ENCODE results near the gene PKIB. TPM values are rescaled to one million over a fixed set of nuclear protein-coding genes. Genes with fewer than 3 reads are reported as not detected.
A peak's percentile ranks its signal among the peaks of the same experiment; 100 is the strongest.
"Not testable (repeated sequence)": the region's sequence is repeated elsewhere in the genome, so short reads cannot be mapped to it uniquely, and the experiment has no call there.

PKIB gene
- total RNA-seq, 4 donors from 2014 or later: 0.26 to 6.7 (median 3.2) TPM

- Histone ChIP-seq H3K36me3 (no peaks in the 10 kb centered on the region), H3K9me3 (no peaks in the 10 kb centered on the region), H3K4me1 (peaks cover 0 to 25% (median 5%) of the 10 kb centered on the region in 3 donors), H3K4me3 (no peak overlapping the region), H3K27ac (peak overlapping the region in 3 of 4 donors; percentile 56 to 75 (median 59)), H3K27me3 (no peaks in the 10 kb centered on the region)
- intact Hi-C loops (cut with DNase I): no loop called here
- no peak for DNase-seq
- 37% methylated on average over 3 of the region's 3 CpGs for WGBS, 2 donors
- TF ChIP-seq POLR2A (IDR thresholded peaks at IDR 0.05): no peak
- TF ChIP-seq CTCF (IDR thresholded peaks at IDR 0.05): no peak
These were observed 126.4 kb downstream of the PKIB start for GRCh38 chr6:122736616-122737015.

- Histone ChIP-seq H3K4me3 (no peak overlapping the region), H3K27ac (no peak overlapping the region), H3K9me3 (no peaks in the 10 kb centered on the region), H3K4me1 (peaks cover 0 to 19% (median 4%) of the 10 kb centered on the region in 3 donors), H3K36me3 (no peaks in the 10 kb centered on the region), H3K27me3 (no peaks in the 10 kb centered on the region)
- no peak for DNase-seq
- TF ChIP-seq CTCF (IDR thresholded peaks at IDR 0.05) (no peak), POLR2A (IDR thresholded peaks at IDR 0.05) (no peak)
- 93 to 97% methylated on average over 2 of the region's 2 CpGs for WGBS, 2 donors
- intact Hi-C loops (cut with DNase I): no loop called here
These were observed 129.9 kb downstream of the PKIB start for GRCh38 chr6:122740091-122740490.

GRCh38 chr6:122740936-122741335, 130.7 kb downstream of the PKIB start:
- Histone ChIP-seq H3K27me3 (no peaks in the 10 kb centered on the region), H3K9me3 (no peaks in the 10 kb centered on the region), H3K4me1 (peaks cover 0 to 12% (median 0%) of the 10 kb centered on the region in 3 donors), H3K4me3 (no peak overlapping the region), H3K36me3 (no peaks in the 10 kb centered on the region), H3K27ac (no peak overlapping the region)
- TF ChIP-seq POLR2A (IDR thresholded peaks at IDR 0.05) (no peak), CTCF (IDR thresholded peaks at IDR 0.05) (no peak)
- 76 to 92% methylated on average over 2 of the region's 2 CpGs for WGBS, 2 donors
- intact Hi-C loops (cut with DNase I): no loop called here
- DNase-seq: no peak

- H3K9me3 ChIP-seq; H3K27ac ChIP-seq; H3K4me3 ChIP-seq; H3K27me3 ChIP-seq; H3K36me3 ChIP-seq; H3K4me1 ChIP-seq; DNase-seq; intact Hi-C loops (cut with DNase I): not testable (repeated sequence)
- 31 to 38% methylated on average over 7 to 8 of the region's 8 CpGs for WGBS, 2 donors
- peak in 2 of 6 experiments; percentile 4 to 15 for TF ChIP-seq CTCF (IDR thresholded peaks at IDR 0.05)
These were observed 134.0 kb downstream of the PKIB start for GRCh38 chr6:122744247-122744646.

GRCh38 chr6:122744856-122745255, 134.7 kb downstream of the PKIB start:
- intact Hi-C loops (cut with DNase I); DNase-seq: not testable (repeated sequence)

GRCh38 chr6:122746688-122747087, 136.5 kb downstream of the PKIB start:
- no peak for DNase-seq
- H3K27me3 ChIP-seq: no peaks in the 10 kb centered on the region
- no peaks in the 10 kb centered on the region for H3K36me3 ChIP-seq
- intact Hi-C loops (cut with DNase I): no loop called here
- WGBS, 2 donors: 66 to 75% methylated on average over 9 of the region's 9 CpGs
- H3K9me3 ChIP-seq: no peaks in the 10 kb centered on the region
- no peak overlapping the region for H3K4me3 ChIP-seq
- no peak for TF ChIP-seq CTCF (IDR thresholded peaks at IDR 0.05)
- TF ChIP-seq POLR2A (IDR thresholded peaks at IDR 0.05): no peak
- no peak overlapping the region for H3K27ac ChIP-seq
- H3K4me1 ChIP-seq: no peaks in the 10 kb centered on the region

More at GRCh38 chr6:122744856-122745255, 134.7 kb downstream of the PKIB start:
- H3K4me1 ChIP-seq, H3K4me3 ChIP-seq, H3K27ac ChIP-seq, H3K9me3 ChIP-seq, H3K27me3 ChIP-seq, H3K36me3 ChIP-seq: not testable (repeated sequence)
- 100% methylated on average over 1 to 2 of the region's 3 CpGs for WGBS, 2 donors

All from esophagus squamous epithelium (tissue), 5 donors.